Neural cell (in vitro differentiated cells): ENCODE results near the gene LRRC49.

Experiments
- CTCF ChIP-seq: fragments of 450-650 bp; IDR thresholded peaks from 2 replicates; pipeline ENCODE4 v1.5.1; 2014; ENCODE audit warnings: antibody characterized with exemption, mild to moderate bottlenecking, moderate library complexity; ENCODE audit not compliant: poor library complexity, severe bottlenecking
- EP300 ChIP-seq: fragments of 450-650 bp; conservative IDR thresholded peaks from 2 replicates; pipeline ENCODE4 v1.6.1; 2014; ENCODE audit warnings: antibody characterized with exemption, mild to moderate bottlenecking, moderate library complexity; ENCODE audit not compliant: poor library complexity, severe bottlenecking
- MXI1 ChIP-seq: fragments of 450-650 bp; conservative IDR thresholded peaks from 2 replicates; pipeline ENCODE4 v1.6.1; 2014; ENCODE audit warnings: antibody characterized with exemption, mild to moderate bottlenecking; ENCODE audit not compliant: poor library complexity, severe bottlenecking
- POLR2AphosphoS5 ChIP-seq: IDR thresholded peaks from 2 replicates; pipeline ENCODE4 v1.6.1; 2012
- RAD21 ChIP-seq: fragments of 450-650 bp; conservative IDR thresholded peaks from 2 replicates; pipeline ENCODE4 v1.6.1; 2014; ENCODE audit warnings: antibody characterized with exemption, mild to moderate bottlenecking, moderate library complexity
- SMC3 ChIP-seq: fragments of 450-650 bp; conservative IDR thresholded peaks from 2 replicates; pipeline ENCODE4 v1.6.1; 2014; ENCODE audit warnings: antibody characterized with exemption, mild to moderate bottlenecking, moderate library complexity; ENCODE audit not compliant: poor library complexity

GRCh38 chr15:71097890-71098289 lies 205.3 kb downstream of the LRRC49 start:
- TF ChIP-seq MXI1 = no peak
- TF ChIP-seq CTCF = no peak
- no peak for TF ChIP-seq RAD21
- no peak for TF ChIP-seq POLR2AphosphoS5
- no peak for TF ChIP-seq EP300
- no peak for TF ChIP-seq SMC3
